Activated CD4-positive, alpha-beta T cell treated with anti-CD3 and anti-CD28 coated beads, Interleukin-2, amount 50 U/mL, for 1 hour (primary cell): ENCODE results near the gene ENTPD5.
"Not testable (repeated sequence)": the region's sequence is repeated elsewhere in the genome, so short reads cannot be mapped to it uniquely, and the experiment has no call there.

ENCODE experiments used
- DNase-seq: peaks from one replicate; pipeline ENCODE4 v3.0.0-alpha.2; 2020

The ENTPD5 gene

DNA sequence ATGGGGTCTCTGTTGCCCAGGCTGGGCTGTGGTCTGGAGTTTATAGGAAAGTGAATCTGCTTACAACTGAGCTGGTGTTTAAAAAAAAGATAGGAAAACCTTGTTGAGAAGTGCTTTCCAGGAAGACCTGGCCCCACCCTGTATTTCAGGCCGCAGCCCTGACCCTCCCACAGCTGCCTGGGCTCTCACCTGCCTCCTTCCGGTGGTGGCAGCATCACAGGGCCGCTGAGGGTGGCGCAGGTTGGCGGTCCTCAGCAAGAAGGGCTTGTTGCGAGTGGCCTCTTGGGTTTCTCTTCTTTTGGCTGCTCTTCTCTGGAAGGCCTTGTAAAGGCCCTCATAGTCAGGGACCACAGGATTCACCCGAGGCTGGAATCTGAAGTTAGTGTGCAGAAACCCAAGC lies 76.9 kb downstream of the ENTPD5 start:
- no peak for DNase-seq

GRCh38 chr14:73937012-73937411 lies 82.1 kb downstream of the ENTPD5 start:
- no peak for DNase-seq

DNA sequence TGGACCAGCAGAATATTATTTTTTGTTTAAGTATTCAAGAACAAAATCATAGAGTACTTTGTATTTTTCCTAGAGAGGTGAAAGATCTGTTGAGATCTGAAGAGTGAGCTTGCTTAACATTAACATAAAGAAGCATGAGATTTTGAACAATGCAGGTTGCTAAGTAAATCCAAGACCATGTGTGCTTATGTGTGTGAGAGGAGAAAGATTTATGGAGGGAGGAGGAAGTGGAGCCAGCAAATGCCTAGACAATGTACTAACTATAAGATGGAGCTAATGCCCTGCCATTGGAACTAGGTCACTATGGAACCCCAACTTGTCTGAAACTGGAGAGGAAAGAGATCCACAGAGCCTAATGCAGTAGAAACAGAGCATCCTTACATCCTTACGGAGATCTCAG lies 82.5 kb downstream of the ENTPD5 start:
- no peak for DNase-seq

- DNase-seq, result no peak
Measured at GRCh38 chr14:73935666-73936065, 83.4 kb downstream of the ENTPD5 start.

- DNase-seq, result no peak
Measured at GRCh38 chr14:73924337-73924736, 94.8 kb downstream of the ENTPD5 start.

GRCh38 chr14:73919457-73919856 lies 99.6 kb downstream of the ENTPD5 start:
- not testable (repeated sequence) for DNase-seq

- no peak for DNase-seq
Measured at GRCh38 chr14:73916324-73916723, 102.8 kb downstream of the ENTPD5 start.

DNA sequence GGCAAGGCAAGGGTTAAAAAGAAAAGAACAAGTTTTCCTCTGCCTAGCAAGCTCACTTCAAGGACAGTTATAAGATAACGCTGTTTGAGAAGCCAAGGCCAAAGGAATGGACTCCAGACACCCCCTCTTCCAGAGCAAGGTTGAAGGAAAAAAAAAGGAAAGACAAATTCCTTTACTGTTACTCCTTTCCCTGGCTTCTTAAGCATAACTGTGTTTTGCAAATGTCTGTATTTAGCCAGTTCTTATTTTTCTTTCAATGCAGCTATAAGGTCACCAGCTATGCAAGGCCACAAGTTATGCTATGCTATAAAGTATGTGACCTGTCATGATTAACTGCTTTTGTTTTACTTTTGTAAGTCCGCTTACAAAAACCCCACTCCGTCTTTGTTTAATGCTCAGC lies 105.8 kb downstream of the ENTPD5 start:
- DNase-seq, result no peak

DNA sequence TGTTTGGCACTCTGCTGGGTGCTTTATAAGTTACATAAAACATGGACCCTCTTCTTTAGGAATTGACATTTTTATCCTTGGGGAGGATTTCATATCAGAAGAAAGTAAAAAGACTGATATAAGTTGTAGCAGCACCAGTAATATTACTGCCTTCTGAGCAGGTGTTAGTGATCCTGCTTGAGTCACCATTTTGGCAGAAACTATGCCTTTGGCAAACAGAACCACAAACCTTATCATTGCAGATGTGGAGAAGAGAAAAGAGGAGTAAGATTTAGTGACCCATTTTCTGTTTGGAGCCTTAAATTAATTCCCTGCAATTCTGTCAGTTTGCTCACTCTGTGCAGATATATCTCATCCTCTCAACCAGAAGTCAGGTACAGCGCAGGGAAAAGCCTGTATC lies 109.4 kb downstream of the ENTPD5 start:
- DNase-seq, result no peak
